ENCODE results near the gene NTM. TPM values are rescaled to one million over a fixed set of nuclear protein-coding genes. Genes with fewer than 3 reads are reported as not detected.

Gene NTM
- total and polyA plus RNA-seq, 9 donors, result 0.16 to 8.5 (median 0.55) TPM; not detected in 3

GRCh38 chr11:131785801-131786200, 415.4 kb downstream of the NTM start:
- TF ChIP-seq EP300 (IDR thresholded peaks at IDR 0.05) (no peak), CTCF (IDR thresholded peaks at IDR 0.05) (no peak), POLR2A (IDR thresholded peaks at IDR 0.05) (no peak)
- no peak overlapping the region for H3K4me3 ChIP-seq
- DNase-seq, result no peak
- WGBS, 3 donors, result 76 to 81% (median 79%) methylated on average over 7 of the region's 7 CpGs
- no peaks in the 10 kb centered on the region for H3K27me3 ChIP-seq
- no peaks in the 10 kb centered on the region for H3K4me1 ChIP-seq (ENCODE audit: insufficient read depth)
- H3K27ac ChIP-seq, result no peak overlapping the region
- H3K36me3 ChIP-seq, result no peaks in the 10 kb centered on the region
- no peaks in the 10 kb centered on the region for H3K9me3 ChIP-seq
- intact Hi-C loops (cut with DNase I), result no loop called here

- H3K27ac ChIP-seq, result no peak overlapping the region
- H3K36me3 ChIP-seq, result no peaks in the 10 kb centered on the region
- H3K9me3 ChIP-seq, result no peaks in the 10 kb centered on the region
- H3K27me3 ChIP-seq, result no peaks in the 10 kb centered on the region
- intact Hi-C loops (cut with DNase I), result no loop called here
- TF ChIP-seq POLR2A (IDR thresholded peaks at IDR 0.05) (no peak), EP300 (IDR thresholded peaks at IDR 0.05) (no peak), CTCF (IDR thresholded peaks at IDR 0.05) (no peak)
- H3K4me1 ChIP-seq (ENCODE audit: insufficient read depth), result no peaks in the 10 kb centered on the region
- WGBS, 3 donors, result 53 to 70% (median 63%) methylated on average over 3 of the region's 3 CpGs
- no peak overlapping the region for H3K4me3 ChIP-seq
- no peak for DNase-seq
Observed at GRCh38 chr11:131787119-131787518, 416.7 kb downstream of the NTM start.

GRCh38 chr11:131790586-131790985, 420.2 kb downstream of the NTM start:
- 72 to 89% (median 76%) methylated on average over 1 of the region's 1 CpG for WGBS, 3 donors
- Histone ChIP-seq H3K9me3 (no peaks in the 10 kb centered on the region), H3K4me1 (ENCODE audit: insufficient read depth) (no peaks in the 10 kb centered on the region), H3K27ac (no peak overlapping the region), H3K4me3 (no peak overlapping the region), H3K27me3 (no peaks in the 10 kb centered on the region), H3K36me3 (no peaks in the 10 kb centered on the region)
- DNase-seq, result no peak
- intact Hi-C loops (cut with DNase I), result no loop called here
- TF ChIP-seq POLR2A (IDR thresholded peaks at IDR 0.05) (no peak), CTCF (IDR thresholded peaks at IDR 0.05) (no peak), EP300 (IDR thresholded peaks at IDR 0.05) (no peak)

- 60 to 68% (median 66%) methylated on average over 3 of the region's 3 CpGs for whole genome bisulfite sequencing, 3 donors
- Histone ChIP-seq H3K9me3 (no peaks in the 10 kb centered on the region), H3K36me3 (no peaks in the 10 kb centered on the region), H3K4me1 (ENCODE audit: insufficient read depth) (no peaks in the 10 kb centered on the region), H3K27me3 (no peaks in the 10 kb centered on the region), H3K4me3 (no peak overlapping the region), H3K27ac (no peak overlapping the region)
- intact Hi-C loops (cut with DNase I), result no loop called here
- TF ChIP-seq CTCF (IDR thresholded peaks at IDR 0.05) (no peak), POLR2A (IDR thresholded peaks at IDR 0.05) (no peak), EP300 (IDR thresholded peaks at IDR 0.05) (no peak)
- DNase-seq, result no peak
Observed at GRCh38 chr11:131792243-131792642, 421.8 kb downstream of the NTM start.

- Histone ChIP-seq H3K27me3 (no peaks in the 10 kb centered on the region), H3K36me3 (no peaks in the 10 kb centered on the region), H3K4me3 (no peak overlapping the region), H3K4me1 (ENCODE audit: insufficient read depth) (no peaks in the 10 kb centered on the region), H3K9me3 (no peaks in the 10 kb centered on the region), H3K27ac (no peak overlapping the region)
- WGBS, 3 donors, result 81 to 86% (median 82%) methylated on average over 7 of the region's 7 CpGs
- intact Hi-C loops (cut with DNase I), result no loop called here
- TF ChIP-seq CTCF (IDR thresholded peaks at IDR 0.05), result no peak
- no peak for TF ChIP-seq POLR2A (IDR thresholded peaks at IDR 0.05)
- TF ChIP-seq EP300 (IDR thresholded peaks at IDR 0.05), result no peak
- DNase-seq, result no peak
Observed at GRCh38 chr11:131796089-131796488, 425.7 kb downstream of the NTM start.
